PC-3 (cell line): ENCODE data around the gene SLC2A13. TPM values are rescaled to one million over a fixed set of nuclear protein-coding genes. Genes with fewer than 3 reads are reported as not detected.

Experiments used
- ATAC-seq: fragments of 200-7000 bp; cut with Tn5 transposase; 2 replicates; pipeline ENCODE4 v1.9.1; 2020; ENCODE audit warnings: mild to moderate bottlenecking, moderate library complexity
- BruUV-seq: library from RNA; stranded (reverse); fragments of 400-500 nt; replicated peaks from 2 replicates; lab custom pipeline; 2021; lab: Mats Ljungman, UMichigan
- CTCF ChIA-PET: fragments of 300-600 bp; sonication (Branson Sonifier 250); formaldehyde crosslinking; loops from one replicate; lab custom pipeline; 2022; ENCODE audit warnings: antibody characterized with exemption; lab: Charles Lee
- POLR2A ChIA-PET: fragments of 300-600 bp; sonication (Branson Sonifier 250); formaldehyde crosslinking; loops from one replicate; lab custom pipeline; 2022; ENCODE audit warnings: antibody characterized with exemption; ENCODE audit not compliant: unreplicated experiment; lab: Charles Lee
- DNase-seq: peaks from one replicate; pipeline ENCODE4 v3.0.0-alpha.2; 2015
- H2AFZ ChIP-seq: fragments of 300-600 bp; sonication (generic); 2 replicates; pipeline ENCODE4 v1.6.0; 2016; ENCODE audit warnings: antibody characterized with exemption, low read length
- H3F3A ChIP-seq: fragments of 300-600 bp; sonication (generic); one replicate; pipeline ENCODE4 v1.6.0; 2017; ENCODE audit warnings: antibody characterized with exemption, low read length, control low read depth, mild to moderate bottlenecking; ENCODE audit not compliant: unreplicated experiment
- H3K27ac ChIP-seq: fragments of 300-600 bp; sonication (generic); 2 replicates; pipeline ENCODE4 v1.5.1; 2016; ENCODE audit warnings: mild to moderate bottlenecking, low read length
- H3K27me3 ChIP-seq: fragments of 300-600 bp; sonication (generic); 2 replicates; pipeline ENCODE4 v1.6.1; 2016; ENCODE audit warnings: low read length, mixed read lengths
- H3K36me3 ChIP-seq: fragments of 300-600 bp; sonication (generic); 2 replicates; pipeline ENCODE4 v1.6.1; 2016; ENCODE audit warnings: low read depth, mixed run types, low read length, mixed read lengths
- H3K4me1 ChIP-seq: fragments of 300-600 bp; sonication (generic); 2 replicates; pipeline ENCODE4 v1.5.1; 2016; ENCODE audit warnings: low read length; ENCODE audit not compliant: insufficient read depth
- H3K4me2 ChIP-seq: fragments of 300-600 bp; sonication (generic); 2 replicates; pipeline ENCODE4 v1.6.0; 2016; ENCODE audit warnings: low read length
- H3K4me3 ChIP-seq: fragments of 300-600 bp; sonication (generic); 2 replicates; pipeline ENCODE4 v1.5.1; 2016; ENCODE audit warnings: mild to moderate bottlenecking, low read length, mixed read lengths
- H3K79me2 ChIP-seq: fragments of 300-600 bp; sonication (generic); 2 replicates; pipeline ENCODE4 v1.6.1; 2017; ENCODE audit warnings: low read length, mixed read lengths
- H3K9ac ChIP-seq: fragments of 300-600 bp; sonication (generic); 2 replicates; pipeline ENCODE4 v1.6.0; 2016; ENCODE audit warnings: mild to moderate bottlenecking, low read length
- H3K9me2 ChIP-seq: fragments of 300-600 bp; sonication (generic); replicated peaks from 2 replicates; pipeline ENCODE4 v1.6.1; 2016; ENCODE audit warnings: mixed run types, low read length, mixed read lengths
- H3K9me3 ChIP-seq: fragments of 300-600 bp; sonication (generic); 2 replicates; pipeline ENCODE4 v1.6.1; 2016; ENCODE audit warnings: low read length, mixed read lengths
- H4K20me1 ChIP-seq: fragments of 300-600 bp; sonication (generic); 2 replicates; pipeline ENCODE4 v1.6.1; 2016; ENCODE audit warnings: low read length, mixed read lengths
- EZH2 ChIP-seq: fragments of 300-600 bp; sonication (generic); IDR thresholded peaks from one replicate; pipeline ENCODE4 v1.6.1; 2017; ENCODE audit warnings: antibody characterized with exemption, mild to moderate bottlenecking, low read length; ENCODE audit not compliant: unreplicated experiment
- EZH2phosphoT487 ChIP-seq: fragments of 300-600 bp; sonication (generic); IDR thresholded peaks from 2 replicates; pipeline ENCODE4 v1.6.1; 2018; ENCODE audit warnings: mild to moderate bottlenecking, antibody characterized with exemption, low read length, borderline replicate concordance
- intact Hi-C: fragments of 100-400 bp; cut with micrococcal nuclease; formaldehyde crosslinking; loops from 2 replicates; pipeline ENCODE4 v1.9.0; 2023
- total RNA-seq: library from RNA; depleted of rRNA; stranded (reverse); fragments of >200 nt; gene quantifications from 2 replicates; pipeline ENCODE4 v1.2.3, GENCODE V29; 2014
- TF ChIP-seq, protein P1 (sequence below): fragments of 300-600 bp; sonication (generic); conservative IDR thresholded peaks from 2 replicates; pipeline ENCODE4 v1.5.1; 2017; ENCODE audit warnings: antibody characterized with exemption, low read depth, mild to moderate bottlenecking, low read length

SLC2A13 gene
- total RNA-seq, 1 experiment from 2014 or later: 3.4 TPM

DNA sequence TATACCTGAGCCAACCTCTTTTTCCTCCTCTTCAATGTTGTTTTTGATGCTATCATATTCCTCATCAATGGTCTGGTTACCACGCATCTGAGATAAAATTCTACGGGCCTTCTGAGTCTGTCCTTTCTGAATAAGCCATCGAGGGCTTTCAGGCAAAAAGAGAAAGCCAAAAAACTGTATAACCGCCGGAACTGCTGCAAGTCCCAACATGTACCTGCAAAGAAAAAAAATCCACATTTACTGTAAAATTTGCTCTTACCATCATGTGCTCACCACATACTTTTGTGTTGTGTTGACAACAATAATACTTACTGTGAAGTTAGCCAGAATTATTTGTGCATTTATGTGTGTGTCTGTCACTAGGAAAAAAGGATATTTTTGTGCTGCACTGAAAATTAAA is 77.6 kb downstream of the SLC2A13 start:
- H3K4me2 ChIP-seq: no peak overlapping the region
- DNase-seq (no peak), ATAC-seq (no peak)
- no peaks in the 10 kb centered on the region for H3F3A ChIP-seq
- ChIA-PET CTCF (no interaction called here), POLR2A (no interaction called here)
- H3K4me3 ChIP-seq: no peak overlapping the region
- no peaks in the 10 kb centered on the region for H3K27me3 ChIP-seq
- BruUV-seq: no TSS peak
- intact Hi-C loops: no loop called here
- no peak overlapping the region for H2AFZ ChIP-seq
- no peaks in the 10 kb centered on the region for H3K4me1 ChIP-seq
- no peaks in the 10 kb centered on the region for H3K36me3 ChIP-seq
- H4K20me1 ChIP-seq: no peaks in the 10 kb centered on the region
- no peaks in the 10 kb centered on the region for H3K9me3 ChIP-seq
- H3K9me2 ChIP-seq: no peaks in the 10 kb centered on the region
- H3K79me2 ChIP-seq: no peaks in the 10 kb centered on the region
- no peak overlapping the region for H3K9ac ChIP-seq
- TF ChIP-seq EZH2phosphoT487: no peak
- TF ChIP-seq, protein P1, sequence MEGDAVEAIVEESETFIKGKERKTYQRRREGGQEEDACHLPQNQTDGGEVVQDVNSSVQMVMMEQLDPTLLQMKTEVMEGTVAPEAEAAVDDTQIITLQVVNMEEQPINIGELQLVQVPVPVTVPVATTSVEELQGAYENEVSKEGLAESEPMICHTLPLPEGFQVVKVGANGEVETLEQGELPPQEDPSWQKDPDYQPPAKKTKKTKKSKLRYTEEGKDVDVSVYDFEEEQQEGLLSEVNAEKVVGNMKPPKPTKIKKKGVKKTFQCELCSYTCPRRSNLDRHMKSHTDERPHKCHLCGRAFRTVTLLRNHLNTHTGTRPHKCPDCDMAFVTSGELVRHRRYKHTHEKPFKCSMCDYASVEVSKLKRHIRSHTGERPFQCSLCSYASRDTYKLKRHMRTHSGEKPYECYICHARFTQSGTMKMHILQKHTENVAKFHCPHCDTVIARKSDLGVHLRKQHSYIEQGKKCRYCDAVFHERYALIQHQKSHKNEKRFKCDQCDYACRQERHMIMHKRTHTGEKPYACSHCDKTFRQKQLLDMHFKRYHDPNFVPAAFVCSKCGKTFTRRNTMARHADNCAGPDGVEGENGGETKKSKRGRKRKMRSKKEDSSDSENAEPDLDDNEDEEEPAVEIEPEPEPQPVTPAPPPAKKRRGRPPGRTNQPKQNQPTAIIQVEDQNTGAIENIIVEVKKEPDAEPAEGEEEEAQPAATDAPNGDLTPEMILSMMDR: no peak
- no peak for TF ChIP-seq EZH2
- H3K27ac ChIP-seq: no peak overlapping the region

DNA sequence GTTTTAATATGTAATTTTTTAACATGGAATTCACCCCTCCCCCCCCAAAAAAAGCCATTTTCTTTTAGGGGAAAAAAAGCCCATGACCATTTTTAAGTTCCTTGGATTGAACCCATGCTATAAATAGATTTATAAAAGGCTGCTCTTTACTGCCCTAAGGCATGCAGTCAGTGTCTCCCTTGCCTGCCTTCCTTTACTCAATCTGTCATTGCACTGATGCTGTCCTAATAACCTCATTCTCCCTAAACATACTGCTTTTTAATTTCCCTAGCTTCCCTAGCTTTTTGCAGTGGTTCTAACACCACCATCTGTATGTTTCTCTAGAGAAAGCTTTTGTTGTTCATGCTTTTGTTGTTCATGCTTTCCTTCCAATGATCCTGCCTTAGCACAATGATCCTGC is 83.0 kb downstream of the SLC2A13 start:
- Histone ChIP-seq H3K79me2 (no peaks in the 10 kb centered on the region), H2AFZ (no peak overlapping the region), H3K36me3 (no peaks in the 10 kb centered on the region), H3K27me3 (no peaks in the 10 kb centered on the region), H3K27ac (no peak overlapping the region), H3K4me3 (no peak overlapping the region), H3K9me3 (no peaks in the 10 kb centered on the region), H3K9me2 (no peaks in the 10 kb centered on the region), H4K20me1 (no peaks in the 10 kb centered on the region), H3F3A (no peaks in the 10 kb centered on the region), H3K4me1 (no peaks in the 10 kb centered on the region), H3K4me2 (no peak overlapping the region), H3K9ac (no peak overlapping the region)
- BruUV-seq: no TSS peak
- no peak for DNase-seq
- intact Hi-C loops: no loop called here
- TF ChIP-seq, protein P1: no peak
- TF ChIP-seq EZH2 (no peak), EZH2phosphoT487 (no peak)
- no peak for ATAC-seq
- ChIA-PET POLR2A (no interaction called here), CTCF (no interaction called here)

DNA sequence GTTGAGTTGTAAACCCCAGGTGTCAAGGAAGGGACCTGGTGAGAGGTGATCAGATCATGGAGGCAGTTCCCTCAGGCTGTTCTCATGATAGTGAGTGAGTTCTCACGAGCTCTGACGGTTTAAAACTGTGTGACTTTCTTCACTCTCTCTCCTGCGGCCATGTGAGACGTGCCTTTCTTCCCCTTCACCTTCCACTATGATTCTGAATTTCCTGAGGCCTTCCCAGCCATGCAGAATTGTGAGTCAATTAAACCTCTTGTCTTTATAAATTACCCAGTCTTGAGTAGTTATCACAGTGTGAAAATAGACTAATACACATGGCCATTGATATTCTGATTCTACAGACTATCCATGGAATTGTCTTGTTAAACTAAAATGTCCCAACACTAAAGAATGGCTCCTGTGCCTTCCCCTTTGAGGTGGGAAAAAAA is 85.6 kb downstream of the SLC2A13 start:
- H3K4me3 ChIP-seq: no peak overlapping the region
- H3K4me2 ChIP-seq: no peak overlapping the region
- no peaks in the 10 kb centered on the region for H3K9me3 ChIP-seq
- H3K4me1 ChIP-seq: peaks cover 16% of the 10 kb centered on the region
- POLR2A ChIA-PET: no interaction called here
- no peak for DNase-seq
- BruUV-seq: no TSS peak
- no peak overlapping the region for H3K27ac ChIP-seq
- H3K79me2 ChIP-seq: no peaks in the 10 kb centered on the region
- no peak for ATAC-seq
- H2AFZ ChIP-seq: no peak overlapping the region
- no peaks in the 10 kb centered on the region for H3K36me3 ChIP-seq
- TF ChIP-seq EZH2 (no peak), EZH2phosphoT487 (no peak)
- TF ChIP-seq, protein P1: no peak
- no peaks in the 10 kb centered on the region for H3K9me2 ChIP-seq
- CTCF ChIA-PET: no interaction called here
- no peaks in the 10 kb centered on the region for H3K27me3 ChIP-seq
- no peaks in the 10 kb centered on the region for H4K20me1 ChIP-seq
- intact Hi-C loops: no loop called here
- H3F3A ChIP-seq: no peaks in the 10 kb centered on the region
- H3K9ac ChIP-seq: no peak overlapping the region
